Measurements from ENCODE around the gene TNS3. TPM values are rescaled to one million over a fixed set of nuclear protein-coding genes. Genes with fewer than 3 reads are reported as not detected.

The TNS3 gene
- polyA plus RNA-seq, 1 of the 3 experiments (the other 2 are of a cell fraction): 72.3 TPM

- Histone ChIP-seq H3K79me2 (ENCODE audit: insufficient read depth) (peaks cover 63% of the 10 kb centered on the region), H4K20me1 (ENCODE audit: insufficient read depth) (no peaks in the 10 kb centered on the region), H3K4me2 (peak overlapping the region; percentile 59), H3F3A (replicated peaks; ENCODE audit: insufficient read depth) (peaks cover 15% of the 10 kb centered on the region), H3K27ac (ENCODE audit: low read depth in 2 of 2, low read length in 1 of 2) (peak overlapping the region; percentile 17 to 64; a peak in 2 of 4 replicates), H2AFZ (ENCODE audit: low read depth) (no peak overlapping the region), H3K4me3 (ENCODE audit: low read depth in 2 of 2, low read length in 1 of 2) (peak overlapping the region; percentile 38 to 49; a peak in 2 of 4 replicates), H3K9me3 (no peaks in the 10 kb centered on the region), H3K27me3 (ENCODE audit: insufficient read depth) (no peaks in the 10 kb centered on the region), H3K9me2 (no peaks in the 10 kb centered on the region), H3K9ac (no peak overlapping the region), H3K4me1 (ENCODE audit: control insufficient read depth in 1 of 2, insufficient read depth in 2 of 2, low read depth in 1 of 2, low read length in 1 of 2) (peaks cover 13 to 43% of the 10 kb centered on the region in 2 experiments), H3K36me3 (replicated peaks in 1 of 2; ENCODE audit: control insufficient read depth in 1 of 2, insufficient read depth in 2 of 2, low read length in 1 of 2) (peaks cover 0 to 7% of the 10 kb centered on the region in 2 experiments)
- WGBS (ENCODE audit: low lambda C conversion rate): 75% methylated on average over 23 of the region's 23 CpGs
- ChIA-PET CTCF (interaction anchor here (3.0 to 3.4 kb wide), 2 partner anchors 270 to 283 kb away, joined by 11 read pairs; no protein-coding TSS in a partner anchor), POLR2A (no interaction called here)
- TF ChIP-seq SMC3 (IDR thresholded peaks at IDR 0.05; ENCODE audit: low read depth, low read length) (no peak), TCF12 (IDR thresholded peaks at IDR 0.05) (peak; percentile 16)
- DNase-seq: peak; percentile 60
Observed at GRCh38 chr7:47535704-47536628, 45.9 kb downstream of the TNS3 start.

GRCh38 chr7:47535035-47535703, 46.7 kb downstream of the TNS3 start:
- peaks cover 2% of the 10 kb centered on the region; the same call in 1 of the 2 replicates for H3K9me3 ChIP-seq
- H3K4me1 ChIP-seq (ENCODE audit: control insufficient read depth in 1 of 2, insufficient read depth in 2 of 2, low read depth in 1 of 2, low read length in 1 of 2): peaks cover 13 to 43% of the 10 kb centered on the region in 2 experiments
- no peaks in the 10 kb centered on the region for H4K20me1 ChIP-seq (ENCODE audit: insufficient read depth)
- H2AFZ ChIP-seq (ENCODE audit: low read depth): no peak overlapping the region
- peak; percentile 48 for DNase-seq
- H3K36me3 ChIP-seq (replicated peaks in 1 of 2; ENCODE audit: control insufficient read depth in 1 of 2, insufficient read depth in 2 of 2, low read length in 1 of 2): peaks cover 2 to 7% of the 10 kb centered on the region in 2 experiments
- H3K9ac ChIP-seq: no peak overlapping the region
- ChIA-PET CTCF (interaction anchor here (0.9 to 3.4 kb wide), 6 partner anchors 10 to 284 kb away, joined by 4 to 11 read pairs (median 4); partner anchors contain the start of gene TNS3), POLR2A (no interaction called here)
- H3K4me3 ChIP-seq (ENCODE audit: low read depth in 2 of 2, low read length in 1 of 2): peak overlapping the region in 1 of 2 experiments; percentile 49; a peak in 1 of 4 replicates
- H3K27me3 ChIP-seq (ENCODE audit: insufficient read depth): no peaks in the 10 kb centered on the region
- no peaks in the 10 kb centered on the region for H3K9me2 ChIP-seq
- 80% methylated on average over 5 of the region's 5 CpGs for WGBS (ENCODE audit: low lambda C conversion rate)
- peaks cover 15% of the 10 kb centered on the region for H3F3A ChIP-seq (replicated peaks; ENCODE audit: insufficient read depth)
- H3K4me2 ChIP-seq: peak overlapping the region; percentile 59; the same call in 1 of the 2 replicates
- peaks cover 66% of the 10 kb centered on the region for H3K79me2 ChIP-seq (ENCODE audit: insufficient read depth)
- no peak for TF ChIP-seq GATA2 (CRISPR knock-in tag; IDR thresholded peaks at IDR 0.05)
- TF ChIP-seq MEF2A (IDR thresholded peaks at IDR 0.05; ENCODE audit: borderline replicate concordance, low read depth): no peak
- TF ChIP-seq REST (IDR thresholded peaks at IDR 0.05; ENCODE audit: low read depth, low read length): no peak
- TF ChIP-seq ELF1 (IDR thresholded peaks at IDR 0.05): no peak
- no peak for TF ChIP-seq FOXJ3 (CRISPR knock-in tag; IDR thresholded peaks at IDR 0.05)
- TF ChIP-seq YY1 (IDR thresholded peaks at IDR 0.05; ENCODE audit: low read depth): no peak
- no peak for TF ChIP-seq POLR2AphosphoS5 (IDR thresholded peaks at IDR 0.05; ENCODE audit: low read depth, low read length)
- TF ChIP-seq MXI1 (IDR thresholded peaks at IDR 0.05; ENCODE audit: low read depth, low read length): no peak
- TF ChIP-seq TCF12 (IDR thresholded peaks at IDR 0.05): no peak
- TF ChIP-seq TAF1 (IDR thresholded peaks at IDR 0.05; ENCODE audit: borderline replicate concordance, low read depth, low read length): no peak
- TF ChIP-seq FOXM1 (IDR thresholded peaks at IDR 0.05; ENCODE audit: low read depth): no peak
- no peak for TF ChIP-seq USF1 (IDR thresholded peaks at IDR 0.05; ENCODE audit: borderline replicate concordance, low read depth)
- TF ChIP-seq PBX3 (IDR thresholded peaks at IDR 0.05): no peak
- TF ChIP-seq FOSL2 (IDR thresholded peaks at IDR 0.05; ENCODE audit: borderline replicate concordance, low read depth): no peak
- no peak for TF ChIP-seq RAD21 (IDR thresholded peaks at IDR 0.05; ENCODE audit: low read length)
- peak overlapping the region; percentile 17 to 64; a peak in 3 of 4 replicates for H3K27ac ChIP-seq (ENCODE audit: low read depth in 2 of 2, low read length in 1 of 2)

Measured in SK-N-SH (cell line).